ENCODE results near the gene STK4.

Gene STK4

GRCh38 chr20:44966030-44966961 lies at the start of gene STK4:
TSS of gene STK4 (plus strand) at chr20:44966512. CDS start at chr20:44966569, 57 bp downstream.
- DNase-seq: peak; percentile 85 to 95 (median 90)

- DNase-seq: no peak
Observed at GRCh38 chr20:44916586-44916985, 49.7 kb upstream of the STK4 start.

GRCh38 chr20:44917399-44917798 lies 48.9 kb upstream of the STK4 start:
- no peak for DNase-seq

- DNase-seq: no peak
Observed at GRCh38 chr20:44918342-44918741, 48.0 kb upstream of the STK4 start.

GRCh38 chr20:44918761-44919160 lies 47.6 kb upstream of the STK4 start:
- DNase-seq: no peak

GRCh38 chr20:44921447-44921846 lies 44.9 kb upstream of the STK4 start:
- no peak for DNase-seq

- no peak for DNase-seq
Observed at GRCh38 chr20:44924541-44924940, 41.8 kb upstream of the STK4 start.

GRCh38 chr20:44928595-44928994 lies 37.7 kb upstream of the STK4 start:
- DNase-seq: no peak

- DNase-seq: no peak
Observed at GRCh38 chr20:44930517-44931168, 35.7 kb upstream of the STK4 start.

GRCh38 chr20:44931911-44932310 lies 34.4 kb upstream of the STK4 start:
- DNase-seq: no peak

- no peak for DNase-seq
Observed at GRCh38 chr20:44932916-44933315, 33.4 kb upstream of the STK4 start.

- no peak for DNase-seq
Observed at GRCh38 chr20:44936510-44936909, 29.8 kb upstream of the STK4 start.

GRCh38 chr20:44938637-44939036 lies 27.7 kb upstream of the STK4 start:
- no peak for DNase-seq

- DNase-seq: no peak
Observed at GRCh38 chr20:44941120-44941691, 25.1 kb upstream of the STK4 start.

- no peak for DNase-seq
Observed at GRCh38 chr20:44942264-44942973, 23.9 kb upstream of the STK4 start.

- DNase-seq: no peak
Observed at GRCh38 chr20:44943828-44944227, 22.5 kb upstream of the STK4 start.

- no peak for DNase-seq
Observed at GRCh38 chr20:44945261-44945660, 21.1 kb upstream of the STK4 start.

- no peak for DNase-seq
Observed at GRCh38 chr20:44946271-44946852, 19.9 kb upstream of the STK4 start.

- no peak for DNase-seq
Observed at GRCh38 chr20:44948107-44948506, 18.2 kb upstream of the STK4 start.

GRCh38 chr20:44948513-44948912 lies 17.8 kb upstream of the STK4 start:
- no peak for DNase-seq

GRCh38 chr20:44950368-44950767 lies 15.9 kb upstream of the STK4 start:
- no peak for DNase-seq

- no peak for DNase-seq
Observed at GRCh38 chr20:44952731-44953130, 13.6 kb upstream of the STK4 start.

- DNase-seq: no peak
Observed at GRCh38 chr20:44954211-44954610, 12.1 kb upstream of the STK4 start.
